SK-N-SH (cell line): Measurements from ENCODE around the gene CA12. TPM values are rescaled to one million over a fixed set of nuclear protein-coding genes. Genes with fewer than 3 reads are reported as not detected.

Experiments used
- CTCF ChIA-PET: fragments of 300-600, 350-600 bp; formaldehyde crosslinking; extraction: SDS; loops from one replicate; lab custom pipeline; 2021; lab: Yijun Ruan, JAX
- POLR2A ChIA-PET: fragments of 350-600 bp; sonication (Branson Sonifier 250); formaldehyde crosslinking; extraction: SDS; loops from one replicate; lab custom pipeline; 2020; ENCODE audit warnings: antibody characterized with exemption, inconsistent platforms; lab: Yijun Ruan, JAX
- DNase-seq: peaks from one replicate; pipeline ENCODE4 v3.0.0; 2012
- H2AFZ ChIP-seq: fragments of 200-600 bp; sonication (generic); 2 replicates; pipeline ENCODE4 v1.8.1; 2016; ENCODE audit warnings: antibody characterized with exemption, mild to moderate bottlenecking, low read depth
- H3F3A ChIP-seq: fragments of 200-600 bp; sonication (generic); replicated peaks from 2 replicates; pipeline ENCODE3; 2016; ENCODE audit warnings: antibody characterized with exemption, mild to moderate bottlenecking; ENCODE audit not compliant: insufficient read depth
- H3K27ac ChIP-seq, 2 experiments: fragments of 200-500 bp in 1 of 2; fragments of 200-600 bp in 1 of 2; sonication (Bioruptor generic) in 1 of 2; sonication (generic), shearing (Covaris generic) in 1 of 2; 2 replicates each; pipeline versions ENCODE4 v1.5.1 to v1.6.1; 2014 to 2016; ENCODE audit warnings: low read depth in 2 of 2, inconsistent platforms in 1 of 2, low read length in 1 of 2, mild to moderate bottlenecking in 1 of 2, mixed read lengths in 1 of 2
- H3K27me3 ChIP-seq: fragments of 200-600 bp; sonication (generic), shearing (Covaris generic); 2 replicates; pipeline ENCODE4 v1.6.1; 2016; ENCODE audit warnings: mixed run types; ENCODE audit not compliant: insufficient read depth
- H3K36me3 ChIP-seq, 2 experiments: fragments of 200-500 bp in 1 of 2; fragments of 200-600 bp in 1 of 2; sonication (Bioruptor generic) in 1 of 2; sonication (generic) in 1 of 2; replicated peaks in 1 of 2; 2 replicates each; pipeline versions ENCODE3 to v1.5.1; 2014 to 2016; ENCODE audit warnings: low read length in 1 of 2, mild to moderate bottlenecking in 1 of 2; ENCODE audit not compliant: insufficient read depth in 2 of 2, control insufficient read depth in 1 of 2
- H3K4me1 ChIP-seq, 2 experiments: fragments of 200-500 bp in 1 of 2; fragments of 200-600 bp in 1 of 2; sonication (Bioruptor generic) in 1 of 2; sonication (generic), shearing (Covaris generic) in 1 of 2; 2 replicates each; pipeline versions ENCODE4 v1.5.1 to v1.6.1; 2014 to 2016; ENCODE audit warnings: low read depth in 1 of 2, low read length in 1 of 2, mixed run types in 1 of 2; ENCODE audit not compliant: insufficient read depth in 2 of 2, control insufficient read depth in 1 of 2
- H3K4me2 ChIP-seq: fragments of 200-600 bp; sonication (generic), shearing (Covaris generic); 2 replicates; pipeline ENCODE4 v1.6.1; 2017; ENCODE audit warnings: mixed run types
- H3K4me3 ChIP-seq, 2 experiments: fragments of 200-500 bp in 1 of 2; fragments of 200-600 bp in 1 of 2; sonication (Bioruptor generic) in 1 of 2; sonication (generic), shearing (Covaris generic) in 1 of 2; 2 replicates each; pipeline versions ENCODE4 v1.5.1 to v1.8.1; 2014 to 2016; ENCODE audit warnings: low read depth in 2 of 2, inconsistent platforms in 1 of 2, low read length in 1 of 2, mild to moderate bottlenecking in 1 of 2, mixed read lengths in 1 of 2, moderate library complexity in 1 of 2
- H3K79me2 ChIP-seq: fragments of 200-600 bp; sonication (generic); 2 replicates; pipeline ENCODE4 v1.8.1; 2017; ENCODE audit warnings: mild to moderate bottlenecking; ENCODE audit not compliant: insufficient read depth
- H3K9ac ChIP-seq: fragments of 200-600 bp; sonication (generic); 2 replicates; pipeline ENCODE4 v1.6.1; 2017; ENCODE audit warnings: mixed run types
- H3K9me2 ChIP-seq: fragments of 200-600 bp; sonication (generic); 2 replicates; pipeline ENCODE4 v1.6.1; 2017; ENCODE audit warnings: mixed run types
- H3K9me3 ChIP-seq: fragments of 200-600 bp; sonication (generic); 2 replicates; pipeline ENCODE4 v1.6.1; 2017; ENCODE audit warnings: mixed run types, mild to moderate bottlenecking, moderate library complexity
- H4K20me1 ChIP-seq: fragments of 200-600 bp; sonication (generic); 2 replicates; pipeline ENCODE4 v1.6.1; 2017; ENCODE audit warnings: mild to moderate bottlenecking, mixed run types; ENCODE audit not compliant: insufficient read depth
- CHD2 ChIP-seq: fragments of 150-350 bp; IDR thresholded peaks from 2 replicates; pipeline ENCODE4 v1.6.1; 2018; ENCODE audit warnings: low read length; ENCODE audit not compliant: partially characterized antibody
- ELF1 ChIP-seq: IDR thresholded peaks from 2 replicates; pipeline ENCODE4 v1.4.0; 2012
- EZH2phosphoT487 ChIP-seq: fragments of 200-600 bp; sonication (generic); IDR thresholded peaks from 2 replicates; pipeline ENCODE4 v1.6.1; 2017; ENCODE audit warnings: low read depth, mixed run types, mild to moderate bottlenecking, antibody characterized with exemption, moderate library complexity, borderline replicate concordance
- FOSL2 ChIP-seq: IDR thresholded peaks from 2 replicates; pipeline ENCODE4 v1.4.0; 2012; ENCODE audit warnings: low read depth, mild to moderate bottlenecking, moderate library complexity, borderline replicate concordance
- FOXJ3 ChIP-seq: sonication (generic); formaldehyde crosslinking; IDR thresholded peaks from 2 replicates; pipeline ENCODE4 v1.5.1; 2020; ENCODE audit warnings: mild to moderate bottlenecking, missing genetic modification reagents
- GATA2 ChIP-seq: sonication (generic); formaldehyde crosslinking; IDR thresholded peaks from 2 replicates; pipeline ENCODE4 v1.5.0; 2020; ENCODE audit warnings: mild to moderate bottlenecking, missing genetic modification reagents
- MXI1 ChIP-seq: IDR thresholded peaks from 2 replicates; pipeline ENCODE4 v1.6.1; 2012; ENCODE audit warnings: mild to moderate bottlenecking, low read depth, low read length, improper control_type of control experiment
- NFIC ChIP-seq: IDR thresholded peaks from 2 replicates; pipeline ENCODE4 v1.4.0; 2012; ENCODE audit warnings: borderline replicate concordance
- NRF1 ChIP-seq: IDR thresholded peaks from 2 replicates; pipeline ENCODE4 v1.6.1; 2012; ENCODE audit warnings: low read depth, mild to moderate bottlenecking, low read length
- RAD21 ChIP-seq: IDR thresholded peaks from 2 replicates; pipeline ENCODE4 v1.6.1; 2012; ENCODE audit warnings: mild to moderate bottlenecking, low read length
- RFX5 ChIP-seq: IDR thresholded peaks from 2 replicates; pipeline ENCODE4 v1.6.1; 2012; ENCODE audit warnings: mild to moderate bottlenecking, improper control_type of control experiment, low read length
- TCF12 ChIP-seq: IDR thresholded peaks from 2 replicates; pipeline ENCODE4 v1.4.0; 2012
- YY1 ChIP-seq: IDR thresholded peaks from 2 replicates; pipeline ENCODE4 v1.4.0; 2012; ENCODE audit warnings: low read depth, mild to moderate bottlenecking
- WGBS: methylation state at CpG from one replicate; pipeline ENCODE4 v1.1.6; 2017; ENCODE audit warnings: low lambda C conversion rate; 5-methylcytosine and 5-hydroxymethylcytosine counted together
- polyA plus RNA-seq, 3 experiments: library from polyadenylated mRNA; depleted of rRNA; stranded (reverse); fragments of >200 nt; gene quantifications; 2 replicates each; pipeline ENCODE4 v1.2.3, GENCODE V29; 2012
- TF ChIP-seq, protein P1 (sequence below): IDR thresholded peaks from 2 replicates; pipeline ENCODE4; 2012
- TF ChIP-seq, protein P2 (sequence below): fragments of 200-600 bp; sonication (generic); IDR thresholded peaks from 2 replicates; pipeline ENCODE4 v1.6.1; 2017; ENCODE audit warnings: antibody characterized with exemption, mild to moderate bottlenecking, moderate library complexity
- TF ChIP-seq, protein P3 (sequence below): IDR thresholded peaks from 2 replicates; pipeline ENCODE4 v1.6.1; 2012; ENCODE audit warnings: mild to moderate bottlenecking, low read depth, low read length, moderate library complexity
- TF ChIP-seq, protein P4 (sequence below): IDR thresholded peaks from 2 replicates; pipeline ENCODE4 v1.4.0; 2012; ENCODE audit warnings: low read depth
- TF ChIP-seq, protein P5 (sequence below): IDR thresholded peaks from 2 replicates; pipeline ENCODE4 v1.4.0; 2012; ENCODE audit warnings: low read depth, borderline replicate concordance
- TF ChIP-seq, protein P6 (sequence below): fragments of 150-350 bp; IDR thresholded peaks from 2 replicates; pipeline ENCODE4 v1.6.1; 2017; ENCODE audit warnings: antibody characterized with exemption, low read length, low read depth, borderline replicate concordance

CA12 gene
- polyA plus RNA-seq, 1 of the 3 experiments (the other 2 are of a cell fraction): 39.4 TPM

DNA sequence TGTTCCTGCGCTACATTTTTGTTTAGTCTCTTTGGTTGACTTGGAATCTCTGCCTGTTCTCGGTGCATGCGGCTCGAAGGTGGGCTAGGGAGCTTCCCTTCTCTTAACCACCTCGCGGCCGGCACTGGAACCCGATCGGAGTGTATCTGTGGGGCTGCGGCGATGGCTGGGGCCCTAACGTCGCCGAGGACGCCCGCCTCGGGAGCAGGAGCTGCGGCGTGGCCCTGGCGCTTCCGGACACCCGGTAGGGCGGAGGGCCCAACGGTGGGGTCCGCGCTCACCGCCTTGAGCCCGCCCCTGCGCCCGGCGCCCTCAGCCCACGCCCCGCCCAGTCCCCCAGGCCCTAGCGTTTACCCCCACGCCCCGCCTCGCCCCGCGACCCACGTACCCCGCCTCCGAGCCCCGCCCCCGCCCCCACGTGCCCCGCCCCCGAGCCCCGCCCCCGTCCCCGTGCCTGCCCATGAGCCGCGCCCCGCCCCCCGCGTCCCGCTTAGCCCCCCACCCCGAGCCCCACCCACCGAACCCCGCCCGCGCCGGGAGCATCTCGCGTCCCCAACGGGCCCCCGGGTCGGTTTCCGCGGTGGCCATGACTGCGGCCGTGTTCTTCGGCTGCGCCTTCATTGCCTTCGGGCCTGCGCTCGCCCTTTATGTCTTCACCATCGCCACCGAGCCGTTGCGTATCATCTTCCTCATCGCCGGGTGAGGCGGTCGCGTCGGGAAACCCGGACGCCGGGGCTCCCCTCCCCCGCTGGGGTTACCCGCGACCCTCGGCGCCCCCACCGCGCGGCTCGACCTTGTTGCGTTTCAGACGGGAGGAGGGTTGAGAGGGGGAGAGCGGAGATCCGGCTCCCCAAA lies 104.4 kb downstream of the CA12 start, which contains the start of gene APH1B (continued):
- TF ChIP-seq, protein P1, sequence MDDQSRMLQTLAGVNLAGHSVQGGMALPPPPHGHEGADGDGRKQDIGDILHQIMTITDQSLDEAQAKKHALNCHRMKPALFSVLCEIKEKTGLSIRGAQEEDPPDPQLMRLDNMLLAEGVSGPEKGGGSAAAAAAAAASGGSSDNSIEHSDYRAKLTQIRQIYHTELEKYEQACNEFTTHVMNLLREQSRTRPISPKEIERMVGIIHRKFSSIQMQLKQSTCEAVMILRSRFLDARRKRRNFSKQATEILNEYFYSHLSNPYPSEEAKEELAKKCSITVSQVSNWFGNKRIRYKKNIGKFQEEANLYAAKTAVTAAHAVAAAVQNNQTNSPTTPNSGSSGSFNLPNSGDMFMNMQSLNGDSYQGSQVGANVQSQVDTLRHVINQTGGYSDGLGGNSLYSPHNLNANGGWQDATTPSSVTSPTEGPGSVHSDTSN: no peak
- no peak; the same call in 1 of the 2 replicates for TF ChIP-seq TCF12
- TF ChIP-seq, protein P2, sequence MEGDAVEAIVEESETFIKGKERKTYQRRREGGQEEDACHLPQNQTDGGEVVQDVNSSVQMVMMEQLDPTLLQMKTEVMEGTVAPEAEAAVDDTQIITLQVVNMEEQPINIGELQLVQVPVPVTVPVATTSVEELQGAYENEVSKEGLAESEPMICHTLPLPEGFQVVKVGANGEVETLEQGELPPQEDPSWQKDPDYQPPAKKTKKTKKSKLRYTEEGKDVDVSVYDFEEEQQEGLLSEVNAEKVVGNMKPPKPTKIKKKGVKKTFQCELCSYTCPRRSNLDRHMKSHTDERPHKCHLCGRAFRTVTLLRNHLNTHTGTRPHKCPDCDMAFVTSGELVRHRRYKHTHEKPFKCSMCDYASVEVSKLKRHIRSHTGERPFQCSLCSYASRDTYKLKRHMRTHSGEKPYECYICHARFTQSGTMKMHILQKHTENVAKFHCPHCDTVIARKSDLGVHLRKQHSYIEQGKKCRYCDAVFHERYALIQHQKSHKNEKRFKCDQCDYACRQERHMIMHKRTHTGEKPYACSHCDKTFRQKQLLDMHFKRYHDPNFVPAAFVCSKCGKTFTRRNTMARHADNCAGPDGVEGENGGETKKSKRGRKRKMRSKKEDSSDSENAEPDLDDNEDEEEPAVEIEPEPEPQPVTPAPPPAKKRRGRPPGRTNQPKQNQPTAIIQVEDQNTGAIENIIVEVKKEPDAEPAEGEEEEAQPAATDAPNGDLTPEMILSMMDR: no peak
- no peak; the same call in 1 of the 2 replicates for TF ChIP-seq MXI1
- no peak for TF ChIP-seq NRF1
- no peak for TF ChIP-seq FOSL2
- no peak for TF ChIP-seq RFX5
- no peak for TF ChIP-seq FOXJ3
- no peak for TF ChIP-seq EZH2phosphoT487
- TF ChIP-seq GATA2 (CRISPR knock-in tag): 0 out of 2 replicates have a peak, but pooled peaks have one; percentile 14

DNA sequence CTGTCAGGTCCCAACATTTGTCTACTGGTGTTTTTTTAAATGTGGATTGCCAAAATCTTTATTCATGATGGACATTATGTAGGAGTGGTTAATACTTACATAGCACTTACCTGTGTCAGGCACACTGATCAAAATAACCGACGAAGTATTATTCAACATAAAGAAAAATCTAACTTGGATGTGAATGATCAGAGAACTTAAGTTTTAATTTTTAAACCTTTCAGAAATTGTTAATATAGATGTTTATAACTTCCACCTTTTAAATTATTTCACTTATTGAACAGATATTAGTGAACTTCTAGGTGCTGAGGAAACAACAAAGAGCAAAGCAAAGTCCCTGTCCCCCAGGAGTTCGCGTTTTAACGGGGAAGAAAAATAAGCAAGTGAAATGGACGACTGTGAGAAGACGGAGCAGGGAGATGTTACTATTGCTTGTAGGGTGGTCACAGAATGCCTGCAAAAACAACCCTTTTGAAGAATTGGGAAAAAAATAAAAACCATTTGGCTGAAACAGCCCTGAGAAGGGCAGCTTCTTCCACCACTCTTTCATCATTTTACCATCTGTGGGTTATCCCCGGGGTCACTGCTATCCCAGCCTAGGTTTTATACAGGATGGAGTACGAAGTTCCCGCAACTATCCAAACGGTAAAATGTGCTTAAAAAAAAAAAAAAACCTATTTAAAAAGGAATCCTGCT lies 105.2 kb downstream of the CA12 start:
- Histone ChIP-seq H3K9ac (peak overlapping the region; percentile 84), H3F3A (peaks cover 8% of the 10 kb centered on the region), H3K9me3 (no peaks in the 10 kb centered on the region), H3K27me3 (no peaks in the 10 kb centered on the region), H3K4me1 (peaks cover 4 to 9% of the 10 kb centered on the region in 2 experiments; a peak in 3 of 4 replicates), H2AFZ (peak overlapping the region; percentile 84), H3K27ac (peak overlapping the region; percentile 77 to 81), H3K4me3 (peak overlapping the region; percentile 63 to 70), H3K4me2 (peak overlapping the region; percentile 87), H4K20me1 (no peaks in the 10 kb centered on the region), H3K36me3 (peaks cover 8 to 25% of the 10 kb centered on the region in 2 experiments), H3K9me2 (no peaks in the 10 kb centered on the region), H3K79me2 (peaks cover 5% of the 10 kb centered on the region; the same call in 1 of the 2 replicates)
- ChIA-PET POLR2A (interaction anchor here (0.6 to 1.4 kb wide), 6 partner anchors 9 to 1770 kb away, joined by 3 to 9 read pairs (median 4); partner anchors contain the start of genes RAB8B and RPS27L), CTCF (interaction anchor here (1.0 to 1.4 kb wide), 5 partner anchors 10 to 125 kb away, joined by 3 to 5 read pairs (median 3); no protein-coding TSS in a partner anchor)
- no peak for DNase-seq
- TF ChIP-seq GATA2 (CRISPR knock-in tag) (no peak), RAD21 (no peak; the same call in 1 of the 2 replicates), YY1 (no peak), ELF1 (no peak), NFIC (no peak), CHD2 (no peak), NRF1 (no peak)
- TF ChIP-seq, protein P3, sequence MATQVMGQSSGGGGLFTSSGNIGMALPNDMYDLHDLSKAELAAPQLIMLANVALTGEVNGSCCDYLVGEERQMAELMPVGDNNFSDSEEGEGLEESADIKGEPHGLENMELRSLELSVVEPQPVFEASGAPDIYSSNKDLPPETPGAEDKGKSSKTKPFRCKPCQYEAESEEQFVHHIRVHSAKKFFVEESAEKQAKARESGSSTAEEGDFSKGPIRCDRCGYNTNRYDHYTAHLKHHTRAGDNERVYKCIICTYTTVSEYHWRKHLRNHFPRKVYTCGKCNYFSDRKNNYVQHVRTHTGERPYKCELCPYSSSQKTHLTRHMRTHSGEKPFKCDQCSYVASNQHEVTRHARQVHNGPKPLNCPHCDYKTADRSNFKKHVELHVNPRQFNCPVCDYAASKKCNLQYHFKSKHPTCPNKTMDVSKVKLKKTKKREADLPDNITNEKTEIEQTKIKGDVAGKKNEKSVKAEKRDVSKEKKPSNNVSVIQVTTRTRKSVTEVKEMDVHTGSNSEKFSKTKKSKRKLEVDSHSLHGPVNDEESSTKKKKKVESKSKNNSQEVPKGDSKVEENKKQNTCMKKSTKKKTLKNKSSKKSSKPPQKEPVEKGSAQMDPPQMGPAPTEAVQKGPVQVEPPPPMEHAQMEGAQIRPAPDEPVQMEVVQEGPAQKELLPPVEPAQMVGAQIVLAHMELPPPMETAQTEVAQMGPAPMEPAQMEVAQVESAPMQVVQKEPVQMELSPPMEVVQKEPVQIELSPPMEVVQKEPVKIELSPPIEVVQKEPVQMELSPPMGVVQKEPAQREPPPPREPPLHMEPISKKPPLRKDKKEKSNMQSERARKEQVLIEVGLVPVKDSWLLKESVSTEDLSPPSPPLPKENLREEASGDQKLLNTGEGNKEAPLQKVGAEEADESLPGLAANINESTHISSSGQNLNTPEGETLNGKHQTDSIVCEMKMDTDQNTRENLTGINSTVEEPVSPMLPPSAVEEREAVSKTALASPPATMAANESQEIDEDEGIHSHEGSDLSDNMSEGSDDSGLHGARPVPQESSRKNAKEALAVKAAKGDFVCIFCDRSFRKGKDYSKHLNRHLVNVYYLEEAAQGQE: no peak
- TF ChIP-seq, protein P4, sequence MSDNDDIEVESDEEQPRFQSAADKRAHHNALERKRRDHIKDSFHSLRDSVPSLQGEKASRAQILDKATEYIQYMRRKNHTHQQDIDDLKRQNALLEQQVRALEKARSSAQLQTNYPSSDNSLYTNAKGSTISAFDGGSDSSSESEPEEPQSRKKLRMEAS: no peak
- TF ChIP-seq, protein P5, sequence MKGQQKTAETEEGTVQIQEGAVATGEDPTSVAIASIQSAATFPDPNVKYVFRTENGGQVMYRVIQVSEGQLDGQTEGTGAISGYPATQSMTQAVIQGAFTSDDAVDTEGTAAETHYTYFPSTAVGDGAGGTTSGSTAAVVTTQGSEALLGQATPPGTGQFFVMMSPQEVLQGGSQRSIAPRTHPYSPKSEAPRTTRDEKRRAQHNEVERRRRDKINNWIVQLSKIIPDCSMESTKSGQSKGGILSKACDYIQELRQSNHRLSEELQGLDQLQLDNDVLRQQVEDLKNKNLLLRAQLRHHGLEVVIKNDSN: no peak
- TF ChIP-seq, protein P6, sequence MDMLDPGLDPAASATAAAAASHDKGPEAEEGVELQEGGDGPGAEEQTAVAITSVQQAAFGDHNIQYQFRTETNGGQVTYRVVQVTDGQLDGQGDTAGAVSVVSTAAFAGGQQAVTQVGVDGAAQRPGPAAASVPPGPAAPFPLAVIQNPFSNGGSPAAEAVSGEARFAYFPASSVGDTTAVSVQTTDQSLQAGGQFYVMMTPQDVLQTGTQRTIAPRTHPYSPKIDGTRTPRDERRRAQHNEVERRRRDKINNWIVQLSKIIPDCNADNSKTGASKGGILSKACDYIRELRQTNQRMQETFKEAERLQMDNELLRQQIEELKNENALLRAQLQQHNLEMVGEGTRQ: no peak
- 44% methylated on average over 11 of the region's 11 CpGs for WGBS
